A673 (cell line): ENCODE measurements around the gene CCDC137.

Experiments used
- EZH2 ChIP-seq: fragments of 200-600 bp; sonication (generic); IDR thresholded peaks from 2 replicates; pipeline ENCODE4 v1.6.1; 2017; ENCODE audit warnings: borderline replicate concordance, low read depth, mild to moderate bottlenecking, mixed read lengths, antibody characterized with exemption, low read length; ENCODE audit not compliant: poor library complexity, severe bottlenecking
- TF ChIP-seq, protein P1 (sequence below): fragments of 300-800, 200-600 bp; sonication (generic); conservative IDR thresholded peaks from 2 replicates; pipeline ENCODE4 v1.5.1; 2017; ENCODE audit warnings: low read depth, mild to moderate bottlenecking, antibody characterized with exemption, low read length, moderate library complexity, mixed read lengths

DNA sequence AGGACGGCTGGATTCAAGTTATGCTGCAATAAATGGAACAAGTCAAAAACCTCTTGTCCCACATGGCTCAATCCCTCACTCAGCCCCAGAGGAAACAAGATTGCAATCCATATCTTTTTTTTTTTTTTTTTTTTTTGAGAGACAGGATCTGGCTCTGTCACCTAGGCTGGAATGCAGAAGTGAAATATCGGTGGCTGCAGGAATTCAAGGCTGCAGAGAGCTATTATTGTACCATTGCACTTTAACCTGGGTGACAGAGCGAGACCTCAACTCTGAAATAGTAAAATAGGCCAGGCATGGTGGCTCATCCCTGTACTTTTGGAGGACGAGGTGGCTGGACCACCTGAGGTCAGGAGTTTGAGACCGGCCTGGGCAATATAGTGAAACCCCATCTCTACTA, 7.5 kb upstream of the CCDC137 start:
- TF ChIP-seq, protein P1, sequence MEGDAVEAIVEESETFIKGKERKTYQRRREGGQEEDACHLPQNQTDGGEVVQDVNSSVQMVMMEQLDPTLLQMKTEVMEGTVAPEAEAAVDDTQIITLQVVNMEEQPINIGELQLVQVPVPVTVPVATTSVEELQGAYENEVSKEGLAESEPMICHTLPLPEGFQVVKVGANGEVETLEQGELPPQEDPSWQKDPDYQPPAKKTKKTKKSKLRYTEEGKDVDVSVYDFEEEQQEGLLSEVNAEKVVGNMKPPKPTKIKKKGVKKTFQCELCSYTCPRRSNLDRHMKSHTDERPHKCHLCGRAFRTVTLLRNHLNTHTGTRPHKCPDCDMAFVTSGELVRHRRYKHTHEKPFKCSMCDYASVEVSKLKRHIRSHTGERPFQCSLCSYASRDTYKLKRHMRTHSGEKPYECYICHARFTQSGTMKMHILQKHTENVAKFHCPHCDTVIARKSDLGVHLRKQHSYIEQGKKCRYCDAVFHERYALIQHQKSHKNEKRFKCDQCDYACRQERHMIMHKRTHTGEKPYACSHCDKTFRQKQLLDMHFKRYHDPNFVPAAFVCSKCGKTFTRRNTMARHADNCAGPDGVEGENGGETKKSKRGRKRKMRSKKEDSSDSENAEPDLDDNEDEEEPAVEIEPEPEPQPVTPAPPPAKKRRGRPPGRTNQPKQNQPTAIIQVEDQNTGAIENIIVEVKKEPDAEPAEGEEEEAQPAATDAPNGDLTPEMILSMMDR, result no peak
- no peak for TF ChIP-seq EZH2
